Ishikawa (cell line): ENCODE data around the gene PRR16.

Experiments used
- EP300 ChIP-seq: IDR thresholded peaks from 2 replicates; pipeline ENCODE4 v1.6.1; 2012; ENCODE audit warnings: borderline replicate concordance
- MAX ChIP-seq: IDR thresholded peaks from 2 replicates; pipeline ENCODE4 v1.6.1; 2012
- NFIC ChIP-seq: IDR thresholded peaks from 2 replicates; pipeline ENCODE4 v1.6.1; 2012
- RAD21 ChIP-seq: IDR thresholded peaks from 2 replicates; pipeline ENCODE4 v1.6.1; 2012; ENCODE audit warnings: low read depth
- REST ChIP-seq: IDR thresholded peaks from 2 replicates; pipeline ENCODE4 v1.6.1; 2012; ENCODE audit warnings: low read depth, mild to moderate bottlenecking
- TAF1 ChIP-seq: IDR thresholded peaks from 2 replicates; pipeline ENCODE4 v1.6.1; 2012; ENCODE audit warnings: low read depth, mild to moderate bottlenecking
- TCF12 ChIP-seq: IDR thresholded peaks from 2 replicates; pipeline ENCODE4 v1.6.1; 2012; ENCODE audit warnings: low read depth

GRCh38 chr5:120464627-120465435 lies 731 bp downstream of the PRR16 start:
- TF ChIP-seq EP300 (no peak), REST (no peak), TAF1 (no peak), TCF12 (no peak), NFIC (no peak), MAX (no peak), RAD21 (no peak)
